Glomerular endothelial cell (primary cell): ENCODE data around the gene CSNK1G3. TPM values are rescaled to one million over a fixed set of nuclear protein-coding genes. Genes with fewer than 3 reads are reported as not detected.
"Not testable (repeated sequence)": the region's sequence is repeated elsewhere in the genome, so short reads cannot be mapped to it uniquely, and the experiment has no call there.

ENCODE experiments used
- DNase-seq: peaks from one replicate; pipeline ENCODE4 v3.0.0-alpha.2; 2011; ENCODE audit warnings: low read depth, low spot score; ENCODE audit errors: extremely low read depth
- total RNA-seq: library from RNA; depleted of rRNA; stranded (reverse); fragments of >200 nt; gene quantifications from 2 replicates; pipeline ENCODE4 v1.2.3, GENCODE V29; 2015

Gene CSNK1G3
- total RNA-seq, result 34.1 and 44.6 TPM in 2 replicates

- DNase-seq, result peak; percentile 87
These were observed at the start of gene CSNK1G3 for GRCh38 chr5:123511648-123512605. Gene CSNK1G3, plus strand, starts transcription at chr5:123512177. Its CDS starts 33,487 bp downstream, at chr5:123545664.

GRCh38 chr5:123466839-123467238 lies 45.1 kb upstream of the CSNK1G3 start:
- DNase-seq, result not testable (repeated sequence)

GRCh38 chr5:123471385-123471784 lies 40.6 kb upstream of the CSNK1G3 start:
- no peak for DNase-seq

- no peak for DNase-seq
These were observed 39.6 kb upstream of the CSNK1G3 start for GRCh38 chr5:123472150-123472924.

GRCh38 chr5:123474228-123474627 lies 37.7 kb upstream of the CSNK1G3 start:
- no peak for DNase-seq

GRCh38 chr5:123476731-123477130 lies 35.2 kb upstream of the CSNK1G3 start:
- no peak for DNase-seq

GRCh38 chr5:123478546-123478945 lies 33.4 kb upstream of the CSNK1G3 start:
- no peak for DNase-seq

- no peak for DNase-seq
These were observed 29.7 kb upstream of the CSNK1G3 start for GRCh38 chr5:123482258-123482657.

- DNase-seq, result no peak
These were observed 28.4 kb upstream of the CSNK1G3 start for GRCh38 chr5:123483446-123484077.

- DNase-seq, result no peak
These were observed 26.7 kb upstream of the CSNK1G3 start for GRCh38 chr5:123485275-123485674.

GRCh38 chr5:123486951-123487655 lies 24.9 kb upstream of the CSNK1G3 start:
- DNase-seq, result no peak

- DNase-seq, result no peak
These were observed 21.0 kb upstream of the CSNK1G3 start for GRCh38 chr5:123490974-123491373.

GRCh38 chr5:123495211-123495610 lies 16.8 kb upstream of the CSNK1G3 start:
- not testable (repeated sequence) for DNase-seq

- no peak for DNase-seq
These were observed 15.1 kb upstream of the CSNK1G3 start for GRCh38 chr5:123496892-123497291.

- DNase-seq, result no peak
These were observed 11.5 kb upstream of the CSNK1G3 start for GRCh38 chr5:123500471-123500870.

- no peak for DNase-seq
These were observed 9.9 kb upstream of the CSNK1G3 start for GRCh38 chr5:123502120-123502519.

- DNase-seq, result no peak
These were observed 8.7 kb upstream of the CSNK1G3 start for GRCh38 chr5:123503299-123503698.

- DNase-seq, result no peak
These were observed 6.3 kb upstream of the CSNK1G3 start for GRCh38 chr5:123505633-123506032.

- no peak for DNase-seq
These were observed 3.5 kb upstream of the CSNK1G3 start for GRCh38 chr5:123508441-123508840.

GRCh38 chr5:123511290-123511647 lies 708 bp upstream of the CSNK1G3 start:
- no peak for DNase-seq
